ENCODE data around the gene EPS15.

DNA sequence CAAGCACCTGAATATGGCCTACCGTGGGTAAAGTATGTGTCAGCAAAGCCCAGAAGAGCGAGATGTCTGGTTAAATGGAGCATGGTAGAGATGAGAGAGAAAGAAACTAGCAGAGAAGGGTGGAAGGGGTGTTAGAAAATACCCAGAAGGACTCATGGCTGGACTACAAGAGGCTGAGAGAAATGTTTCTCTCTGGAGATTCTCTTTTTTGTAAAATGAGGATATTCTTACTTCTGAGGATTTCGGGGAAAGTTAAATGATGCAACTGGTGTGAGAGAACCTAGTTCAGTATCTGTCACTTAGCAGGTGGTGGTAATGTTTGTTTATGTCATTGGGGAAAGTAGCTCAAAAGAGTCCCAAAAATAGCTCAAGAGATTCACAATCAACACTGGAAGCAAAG, 7.2 kb upstream of the EPS15 start:
- TF ChIP-seq POLR2A (IDR thresholded peaks at IDR 0.05; ENCODE audit: low read depth, low read length): no peak
- no peak for TF ChIP-seq POLR2AphosphoS5 (IDR thresholded peaks at IDR 0.05; ENCODE audit: low read depth, low read length)
- TF ChIP-seq POU2F2 (IDR thresholded peaks at IDR 0.05; ENCODE audit: low read depth, low read length): no peak
- no peak for TF ChIP-seq TAF1 (IDR thresholded peaks at IDR 0.05; ENCODE audit: low read depth, low read length)

Data from GM12891 (cell line).